ENCODE results near the gene PTPN14. TPM values are rescaled to one million over a fixed set of nuclear protein-coding genes. Genes with fewer than 3 reads are reported as not detected.

The PTPN14 gene
- total RNA-seq, 1 donor from 2014 or later, result 24.6 TPM

GRCh38 chr1:214383381-214384372 is 167.7 kb downstream of the PTPN14 start:
- no peak for TF ChIP-seq CTCF (conservative IDR thresholded peaks at IDR 0.05; ENCODE audit: low read depth, low read length)
- no peak overlapping the region for H3K4me3 ChIP-seq (ENCODE audit: low read depth, low read length)
- no peak for DNase-seq (ENCODE audit: low read depth)

- no peak overlapping the region for H3K4me3 ChIP-seq (ENCODE audit: low read depth, low read length)
- no peak for TF ChIP-seq CTCF (conservative IDR thresholded peaks at IDR 0.05; ENCODE audit: low read depth, low read length)
- no peak for DNase-seq (ENCODE audit: low read depth)
Measured at GRCh38 chr1:214380986-214381695, 170.3 kb downstream of the PTPN14 start.

- no peak for DNase-seq (ENCODE audit: low read depth)
- no peak for TF ChIP-seq CTCF (conservative IDR thresholded peaks at IDR 0.05; ENCODE audit: low read depth, low read length)
- no peak overlapping the region for H3K4me3 ChIP-seq (ENCODE audit: low read depth, low read length)
Measured at GRCh38 chr1:214380396-214380795, 171.0 kb downstream of the PTPN14 start.

- no peak overlapping the region for H3K4me3 ChIP-seq (ENCODE audit: low read depth, low read length)
- no peak for TF ChIP-seq CTCF (conservative IDR thresholded peaks at IDR 0.05; ENCODE audit: low read depth, low read length)
- DNase-seq (ENCODE audit: low read depth), result no peak
Measured at GRCh38 chr1:214379236-214379970, 172.0 kb downstream of the PTPN14 start.

GRCh38 chr1:214378492-214378891 is 172.9 kb downstream of the PTPN14 start:
- DNase-seq (ENCODE audit: low read depth), result no peak
- no peak overlapping the region for H3K4me3 ChIP-seq (ENCODE audit: low read depth, low read length)
- TF ChIP-seq CTCF (conservative IDR thresholded peaks at IDR 0.05; ENCODE audit: low read depth, low read length), result no peak

GRCh38 chr1:214377886-214378285 is 173.5 kb downstream of the PTPN14 start:
- DNase-seq (ENCODE audit: low read depth), result no peak
- no peak overlapping the region for H3K4me3 ChIP-seq (ENCODE audit: low read depth, low read length)
- no peak for TF ChIP-seq CTCF (conservative IDR thresholded peaks at IDR 0.05; ENCODE audit: low read depth, low read length)

Data from epithelial cell of proximal tubule (primary cell).